ENCODE data around the gene PTP4A1.

- TF ChIP-seq TCF4 (CRISPR knock-in tag; IDR thresholded peaks at IDR 0.05; ENCODE audit: borderline replicate concordance) (no peak), ZFP30 (CRISPR knock-in tag; IDR thresholded peaks at IDR 0.05) (no peak), ARNTL (CRISPR knock-in tag; IDR thresholded peaks at IDR 0.05; ENCODE audit: borderline replicate concordance, low read depth) (no peak), ISL1 (CRISPR knock-in tag; IDR thresholded peaks at IDR 0.05) (no peak), CSDC2 (CRISPR knock-in tag; IDR thresholded peaks at IDR 0.05) (no peak), RARB (CRISPR knock-in tag; IDR thresholded peaks at IDR 0.05) (no peak), ESRRG (CRISPR knock-in tag; IDR thresholded peaks at IDR 0.05) (no peak), ZNF8 (CRISPR knock-in tag; IDR thresholded peaks at IDR 0.05) (no peak), ZFP3 (CRISPR knock-in tag; IDR thresholded peaks at IDR 0.05) (no peak)
- TF ChIP-seq, protein P1, sequence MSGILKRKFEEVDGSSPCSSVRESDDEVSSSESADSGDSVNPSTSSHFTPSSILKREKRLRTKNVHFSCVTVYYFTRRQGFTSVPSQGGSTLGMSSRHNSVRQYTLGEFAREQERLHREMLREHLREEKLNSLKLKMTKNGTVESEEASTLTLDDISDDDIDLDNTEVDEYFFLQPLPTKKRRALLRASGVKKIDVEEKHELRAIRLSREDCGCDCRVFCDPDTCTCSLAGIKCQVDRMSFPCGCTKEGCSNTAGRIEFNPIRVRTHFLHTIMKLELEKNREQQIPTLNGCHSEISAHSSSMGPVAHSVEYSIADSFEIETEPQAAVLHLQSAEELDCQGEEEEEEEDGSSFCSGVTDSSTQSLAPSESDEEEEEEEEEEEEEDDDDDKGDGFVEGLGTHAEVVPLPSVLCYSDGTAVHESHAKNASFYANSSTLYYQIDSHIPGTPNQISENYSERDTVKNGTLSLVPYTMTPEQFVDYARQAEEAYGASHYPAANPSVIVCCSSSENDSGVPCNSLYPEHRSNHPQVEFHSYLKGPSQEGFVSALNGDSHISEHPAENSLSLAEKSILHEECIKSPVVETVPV (CRISPR knock-in tag; IDR thresholded peaks at IDR 0.05): no peak
- TF ChIP-seq, protein P2, sequence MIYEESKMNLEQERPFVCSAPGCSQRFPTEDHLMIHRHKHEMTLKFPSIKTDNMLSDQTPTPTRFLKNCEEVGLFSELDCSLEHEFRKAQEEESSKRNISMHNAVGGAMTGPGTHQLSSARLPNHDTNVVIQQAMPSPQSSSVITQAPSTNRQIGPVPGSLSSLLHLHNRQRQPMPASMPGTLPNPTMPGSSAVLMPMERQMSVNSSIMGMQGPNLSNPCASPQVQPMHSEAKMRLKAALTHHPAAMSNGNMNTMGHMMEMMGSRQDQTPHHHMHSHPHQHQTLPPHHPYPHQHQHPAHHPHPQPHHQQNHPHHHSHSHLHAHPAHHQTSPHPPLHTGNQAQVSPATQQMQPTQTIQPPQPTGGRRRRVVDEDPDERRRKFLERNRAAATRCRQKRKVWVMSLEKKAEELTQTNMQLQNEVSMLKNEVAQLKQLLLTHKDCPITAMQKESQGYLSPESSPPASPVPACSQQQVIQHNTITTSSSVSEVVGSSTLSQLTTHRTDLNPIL (CRISPR knock-in tag; IDR thresholded peaks at IDR 0.05; ENCODE audit: low read depth): no peak
These were observed 27.0 kb downstream of the PTP4A1 start for GRCh38 chr6:63599243-63599642.

Measured in SK-N-SH treated with all-trans-retinoic acid at 6 μM for 48 hours (cell line).